Fibroblast of mammary gland (primary cell): Measurements from ENCODE around the gene SNX8.
A peak's percentile ranks its signal among the peaks of the same experiment; 100 is the strongest.

Experiments
- DNase-seq: peaks from one replicate; pipeline ENCODE4 v3.0.0-alpha.2; 2010; ENCODE audit warnings: low read depth
- H3K4me3 ChIP-seq: 2 replicates; pipeline ENCODE4 v1.5.1; 2011; ENCODE audit warnings: low read depth, mild to moderate bottlenecking, low read length, moderate library complexity; ENCODE audit not compliant: control insufficient read depth
- TF ChIP-seq, protein P1 (sequence below): conservative IDR thresholded peaks from 2 replicates; pipeline ENCODE4 v1.5.1; 2011; ENCODE audit warnings: low read depth, low read length, inconsistent platforms; ENCODE audit not compliant: control insufficient read depth, insufficient read depth

SNX8 gene

DNA sequence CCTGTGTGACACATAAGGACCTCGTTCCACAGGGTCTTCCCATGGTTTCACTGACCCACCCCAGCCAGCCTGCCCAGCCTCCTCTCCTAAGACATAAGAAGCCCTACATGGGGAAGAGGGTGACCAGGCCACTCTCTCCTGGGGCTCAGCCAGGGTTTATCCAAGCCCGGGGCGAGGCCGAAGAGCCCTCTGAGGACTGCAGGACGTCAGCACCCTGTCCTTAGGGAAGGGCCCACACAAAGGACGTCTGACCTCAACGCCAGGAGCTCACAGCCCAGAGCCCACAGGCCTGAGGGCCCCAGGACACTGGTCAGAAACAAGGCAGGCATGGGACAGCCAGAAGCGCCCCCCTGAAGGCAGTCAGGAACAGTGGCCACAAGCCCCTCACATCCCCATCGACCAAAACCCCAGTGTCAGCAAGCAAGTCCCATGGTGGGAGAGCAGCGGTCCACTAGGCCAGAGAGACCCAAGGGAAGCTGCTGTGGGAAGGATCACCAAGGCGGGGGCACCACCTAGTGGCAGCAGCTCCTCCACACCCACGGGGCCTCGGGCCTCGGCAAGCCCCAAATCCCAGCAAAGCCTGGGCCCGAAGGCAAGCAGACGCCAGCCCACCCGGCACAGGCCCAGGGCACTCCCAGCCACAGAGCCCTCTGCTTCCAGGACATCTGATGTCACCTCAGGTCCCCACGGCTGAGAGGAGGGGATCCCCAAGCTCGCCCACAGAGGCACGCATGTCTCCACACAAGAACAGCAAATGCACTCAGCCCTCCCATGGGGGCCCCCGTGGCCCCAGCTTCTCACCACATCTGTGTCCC lies 104.9 kb downstream of the SNX8 start:
- H3K4me3 ChIP-seq: no peak overlapping the region
- TF ChIP-seq, protein P1, sequence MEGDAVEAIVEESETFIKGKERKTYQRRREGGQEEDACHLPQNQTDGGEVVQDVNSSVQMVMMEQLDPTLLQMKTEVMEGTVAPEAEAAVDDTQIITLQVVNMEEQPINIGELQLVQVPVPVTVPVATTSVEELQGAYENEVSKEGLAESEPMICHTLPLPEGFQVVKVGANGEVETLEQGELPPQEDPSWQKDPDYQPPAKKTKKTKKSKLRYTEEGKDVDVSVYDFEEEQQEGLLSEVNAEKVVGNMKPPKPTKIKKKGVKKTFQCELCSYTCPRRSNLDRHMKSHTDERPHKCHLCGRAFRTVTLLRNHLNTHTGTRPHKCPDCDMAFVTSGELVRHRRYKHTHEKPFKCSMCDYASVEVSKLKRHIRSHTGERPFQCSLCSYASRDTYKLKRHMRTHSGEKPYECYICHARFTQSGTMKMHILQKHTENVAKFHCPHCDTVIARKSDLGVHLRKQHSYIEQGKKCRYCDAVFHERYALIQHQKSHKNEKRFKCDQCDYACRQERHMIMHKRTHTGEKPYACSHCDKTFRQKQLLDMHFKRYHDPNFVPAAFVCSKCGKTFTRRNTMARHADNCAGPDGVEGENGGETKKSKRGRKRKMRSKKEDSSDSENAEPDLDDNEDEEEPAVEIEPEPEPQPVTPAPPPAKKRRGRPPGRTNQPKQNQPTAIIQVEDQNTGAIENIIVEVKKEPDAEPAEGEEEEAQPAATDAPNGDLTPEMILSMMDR: peak; percentile 77
- DNase-seq: peak; percentile 69

DNA sequence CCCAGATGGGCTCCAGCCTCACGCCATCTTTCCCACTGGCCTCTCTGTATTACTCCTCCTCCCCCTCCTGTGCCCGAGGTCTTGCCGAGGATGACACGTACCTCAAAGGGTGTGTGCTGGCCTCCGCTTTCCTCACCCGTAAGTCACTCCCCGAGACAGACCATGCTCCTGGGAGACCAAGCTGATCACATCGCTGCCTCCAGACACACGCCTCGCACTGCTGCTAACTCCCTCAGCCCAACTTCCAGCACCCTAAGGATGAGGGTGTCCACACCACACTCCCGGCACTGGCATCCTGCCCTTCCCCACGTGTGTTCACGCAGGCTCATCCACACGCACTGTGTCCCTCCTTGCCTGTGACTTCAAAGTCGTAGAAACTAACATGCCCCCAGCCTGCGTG lies 105.5 kb downstream of the SNX8 start:
- DNase-seq: no peak
- TF ChIP-seq, protein P1: no peak
- no peak overlapping the region for H3K4me3 ChIP-seq

DNA sequence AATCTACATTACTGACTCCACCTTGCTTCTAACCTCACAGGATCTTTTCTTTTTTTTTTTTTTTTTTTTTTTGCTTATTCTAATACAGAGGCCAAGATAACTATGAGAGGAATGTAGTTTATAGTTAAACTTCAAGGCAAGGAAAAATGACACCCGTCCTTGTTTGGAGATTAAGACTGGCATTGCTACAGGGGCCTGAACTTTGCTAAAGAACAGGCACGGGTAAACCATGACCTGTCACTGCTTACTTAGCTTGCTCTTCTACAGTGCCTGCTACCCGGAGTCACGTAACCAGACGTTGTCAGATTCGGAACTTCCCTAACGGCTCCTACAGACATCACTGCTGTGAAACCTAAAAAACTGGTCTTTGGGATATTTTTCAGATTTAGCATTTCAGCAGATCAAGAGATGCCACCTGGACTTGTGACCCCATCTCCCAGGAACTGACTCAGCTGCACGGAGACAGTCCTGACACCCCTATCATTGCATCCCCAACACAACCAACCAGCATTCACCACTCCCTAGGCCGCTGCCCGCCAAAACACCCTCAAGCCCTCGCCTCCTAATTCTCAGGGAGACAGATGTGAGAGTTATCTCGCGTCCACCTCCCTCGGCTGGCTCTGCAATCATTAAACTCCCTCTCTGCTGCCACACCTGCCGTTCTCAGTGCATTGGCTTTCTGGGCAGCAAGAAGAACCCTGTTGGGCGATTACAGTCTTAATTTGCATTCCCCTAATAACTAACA lies 109.0 kb downstream of the SNX8 start:
- no peak overlapping the region for H3K4me3 ChIP-seq
- no peak for DNase-seq
- TF ChIP-seq, protein P1: no peak

DNA sequence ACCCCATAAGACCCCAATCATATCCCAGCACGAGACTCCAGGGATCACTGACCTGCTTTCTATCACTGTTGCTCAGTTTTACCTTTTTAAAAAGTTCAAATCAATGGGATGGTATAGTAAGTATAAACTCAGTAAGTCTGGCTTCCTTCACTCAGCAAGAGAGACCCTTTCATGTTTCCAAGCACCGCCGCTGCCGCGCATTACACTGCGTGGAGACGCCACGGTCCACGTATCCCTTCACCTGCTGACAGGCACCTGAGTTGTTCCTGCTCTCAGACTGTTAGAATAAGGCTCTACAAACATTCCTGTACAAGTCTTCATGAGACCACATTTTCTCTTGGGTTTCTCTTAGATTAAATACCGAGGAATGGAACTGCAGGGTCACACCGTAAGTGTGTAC lies 109.8 kb downstream of the SNX8 start:
- no peak for DNase-seq
- H3K4me3 ChIP-seq: no peak overlapping the region
- TF ChIP-seq, protein P1: no peak

DNA sequence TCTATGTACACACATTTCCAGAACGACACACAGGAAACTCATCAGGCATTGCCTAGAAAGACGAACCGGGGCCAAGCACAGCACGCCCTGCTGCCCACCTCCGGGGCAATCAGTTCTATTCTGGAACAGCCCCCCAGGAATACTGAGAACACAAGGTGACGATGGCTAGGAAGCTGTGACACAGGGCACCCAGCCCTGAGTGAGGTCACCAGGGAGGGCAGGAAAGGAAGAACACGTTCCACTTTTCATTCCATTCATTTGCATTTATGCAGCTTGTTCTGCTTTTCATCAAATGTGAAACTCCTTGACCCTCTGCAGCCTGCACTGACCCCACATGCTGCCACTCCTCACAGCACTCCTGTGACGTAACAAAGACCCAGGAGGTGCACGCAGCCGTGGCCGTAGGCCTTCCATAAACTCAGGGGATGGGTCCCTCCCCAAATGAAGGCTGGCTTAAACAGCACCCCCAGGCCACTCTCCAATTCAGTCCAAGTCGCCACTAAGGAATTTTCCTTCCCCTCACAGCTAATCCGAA lies 110.4 kb downstream of the SNX8 start:
- TF ChIP-seq, protein P1: no peak
- DNase-seq: no peak
- no peak overlapping the region for H3K4me3 ChIP-seq

DNA sequence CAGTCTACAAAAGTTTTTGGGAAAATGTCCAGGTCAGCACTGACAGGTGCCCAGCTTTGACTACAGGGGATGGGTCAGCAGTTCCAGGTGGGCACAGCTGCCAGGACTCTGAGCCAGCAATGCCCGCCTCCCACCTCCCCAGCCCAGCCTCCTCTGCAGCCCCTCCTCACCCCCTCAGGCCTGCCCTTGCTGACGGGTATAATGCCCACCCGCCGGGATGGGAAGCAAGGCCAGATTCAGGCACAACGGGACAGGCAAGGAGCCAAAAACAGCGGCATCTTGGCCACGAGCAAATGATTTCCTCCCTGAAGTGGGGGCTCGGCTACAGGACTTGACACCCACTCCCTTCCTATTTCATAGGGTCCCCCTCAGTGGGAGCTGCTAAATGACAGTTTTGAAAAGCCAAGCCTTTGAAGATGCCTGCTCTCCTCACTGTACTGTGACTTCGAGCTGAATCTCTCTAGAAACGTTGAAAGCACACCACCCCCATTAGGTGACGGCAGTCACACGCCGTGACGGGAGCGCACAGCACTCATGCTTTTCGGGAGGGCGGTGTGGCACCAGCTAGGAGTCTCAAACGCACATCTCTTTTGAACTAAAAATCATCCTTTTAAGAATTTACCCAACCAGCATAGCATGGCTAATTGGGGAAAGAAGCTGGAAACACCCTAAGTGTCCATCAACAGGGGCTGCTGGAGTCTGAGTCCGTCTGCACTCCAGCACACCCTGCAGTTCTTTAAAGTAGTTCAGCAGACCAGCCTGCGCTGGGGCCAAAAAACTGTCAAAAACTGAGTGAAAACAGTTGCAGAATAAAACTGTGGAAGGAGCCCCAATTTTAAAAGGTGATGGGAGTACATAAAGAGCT lies 111.1 kb downstream of the SNX8 start:
- DNase-seq: no peak
- TF ChIP-seq, protein P1: no peak

More for the DNA sequence above, 111.1 kb downstream of the SNX8 start:
- no peak overlapping the region for H3K4me3 ChIP-seq
